Heart left ventricle (tissue), 13 donors: Measurements from ENCODE around the gene NNAT.

Experiments
- CTCF ChIP-seq, 12 donors: fragments of 200-600 bp; sonication (generic) in 4 of 12; IDR thresholded peaks; one replicate each; pipeline versions ENCODE4 v1.5.0 to v1.8.0; 2018 to 2022; ENCODE audit warnings: antibody characterized with exemption in 12 of 12, mild to moderate bottlenecking in 5 of 12
- POLR2A ChIP-seq, 2 donors: fragments of 450-650 bp; IDR thresholded peaks; one replicate each; pipeline ENCODE4 v1.6.1; 2017; ENCODE audit warnings: antibody characterized with exemption in 2 of 2, mild to moderate bottlenecking in 2 of 2, moderate library complexity in 2 of 2
- donor health status: ischemic (EF 13 %, LVEDD 7.1; RV severe dilation, severe dysfunction).
- donor health status: DM: no; HTN: yes; CAD: no.
- donor health status: DM: no; HTN: no; CAD: no.
- donor health status: ischemic (EF 25% LVEDD 6.9; RV normal size, moderate dysfunction).
- donor health status: ischemic (EF 25% LVEDD 5.7; RV mildly dilated, moderate dysfunction).
- donor health status: ischemic (EF 35%, LVEDD 5.7; RV mildly dilated, moderate dysfunction).
- donor health status: nonischemic (EF 11% LVEDD 7.7; RV severe dilation, severe dysfunction).
- donor health status: DM: yes; HTN: yes; CAD: no.
- donor health status: PGD.
- donor health status: ischemic (EF 29% LVEDD 5.4; RV normal size, mild dysfunction).
- donor health status: nonischemic (EF 23%, LVEDD 6.1; RV moderate dilation, normal function).

GRCh38 chr20:37565134-37565811 is 44.2 kb downstream of the NNAT start:
- no peak for TF ChIP-seq CTCF (IDR thresholded peaks at IDR 0.05)
- TF ChIP-seq POLR2A (IDR thresholded peaks at IDR 0.05) = no peak
